Left lung (tissue), 10 donors: ENCODE measurements around the gene TRPT1. TPM values are rescaled to one million over a fixed set of nuclear protein-coding genes. Genes with fewer than 3 reads are reported as not detected.

Experiments
- ATAC-seq: fragments of 200-7000 bp; cut with Tn5 transposase; one replicate; pipeline ENCODE4 v1.9.1; 2020; ENCODE audit warnings: moderate library complexity
- DNase-seq, 4 donors: peaks; one replicate each; pipeline ENCODE4 v3.0.0-alpha.2; 2013 to 2020
- H3K27ac ChIP-seq, 2 donors: fragments of 200-600 bp; sonication (generic) in 1 of 2; one replicate each; pipeline versions ENCODE4 v1.5.0 to v1.8.0; 2020 to 2021
- H3K27me3 ChIP-seq, 2 donors: fragments of 200-600 bp; sonication (generic) in 1 of 2; one replicate each; pipeline versions ENCODE4 v1.5.0 to v1.8.0; 2020 to 2021
- H3K36me3 ChIP-seq, 2 donors: fragments of 200-600 bp; sonication (generic) in 1 of 2; one replicate each; pipeline versions ENCODE4 v1.5.0 to v1.8.0; 2020 to 2021
- H3K4me1 ChIP-seq, 2 donors: fragments of 200-600 bp; one replicate each; pipeline ENCODE4 v1.8.0; 2021
- H3K4me3 ChIP-seq, 2 donors: fragments of 200-600 bp; sonication (generic) in 1 of 2; one replicate each; pipeline versions ENCODE4 v1.5.0 to v1.8.0; 2020 to 2021; ENCODE audit warnings: mild to moderate bottlenecking in 1 of 2
- H3K9me3 ChIP-seq, 2 donors: fragments of 200-600 bp; sonication (generic) in 1 of 2; one replicate each; pipeline versions ENCODE4 v1.5.0 to v1.8.0; 2020 to 2021
- intact Hi-C, 2 donors: fragments of 100-400 bp; cut with DNase I; formaldehyde crosslinking; loops; one replicate each; pipeline versions ENCODE4 v1.11.2 to v1.14.2; 2022
- polyA plus RNA-seq, 6 donors: library from polyadenylated mRNA; unstranded; fragments of 120-200 nt; gene quantifications; one replicate each; pipeline ENCODE4 v1.2.1, GENCODE V29; 2013; ENCODE audit not compliant: insufficient read length in 6 of 6
- total RNA-seq, 2 donors: library from RNA; stranded (reverse); fragmentation: NEBNext Ultra II Directional; extraction: Animal tissue kit (Norgen Biotek cat#: 25700); gene quantifications; one replicate each; pipeline ENCODE4 v1.2.1, GENCODE V29; 2021
- TF ChIP-seq, protein P1 (sequence below), 2 donors: fragments of 200-600 bp; sonication (generic) in 1 of 2; IDR thresholded peaks; one replicate each; pipeline versions ENCODE4 v1.5.0 to v1.8.0; 2021; ENCODE audit warnings: antibody characterized with exemption in 2 of 2
- donor health status: DM: no; HTN: yes; CAD: no.
- donor health status: DM: no; HTN: no; CAD: no.

The TRPT1 gene
- total and polyA plus RNA-seq, 8 donors: 26.3 to 33.2 (median 28.2) TPM

DNA sequence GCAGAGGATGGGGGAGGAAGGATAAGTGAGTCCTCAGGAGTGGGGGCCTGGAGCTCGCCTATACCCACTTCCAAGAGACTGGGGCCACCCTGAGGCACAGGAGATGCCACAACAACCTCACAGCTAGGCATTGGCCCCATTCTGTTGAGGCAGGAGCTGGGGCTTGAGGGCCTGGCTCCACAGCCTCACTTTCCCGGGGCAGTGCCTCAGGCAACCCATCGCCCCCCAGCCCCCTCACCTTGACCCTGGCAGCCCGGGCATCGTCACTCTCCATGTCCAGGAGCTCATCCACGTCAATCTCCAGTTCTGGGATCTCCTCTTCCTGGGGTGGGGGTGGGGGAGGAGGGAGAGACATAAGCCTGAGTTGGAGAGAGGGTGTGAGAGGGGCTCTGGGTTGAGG, 19.0 kb upstream of the TRPT1 start:
- DNase-seq: peak in 1 of 4 donors; percentile 57
- H3K4me3 ChIP-seq: peak overlapping the region in 1 of 2 donors; percentile 77

DNA sequence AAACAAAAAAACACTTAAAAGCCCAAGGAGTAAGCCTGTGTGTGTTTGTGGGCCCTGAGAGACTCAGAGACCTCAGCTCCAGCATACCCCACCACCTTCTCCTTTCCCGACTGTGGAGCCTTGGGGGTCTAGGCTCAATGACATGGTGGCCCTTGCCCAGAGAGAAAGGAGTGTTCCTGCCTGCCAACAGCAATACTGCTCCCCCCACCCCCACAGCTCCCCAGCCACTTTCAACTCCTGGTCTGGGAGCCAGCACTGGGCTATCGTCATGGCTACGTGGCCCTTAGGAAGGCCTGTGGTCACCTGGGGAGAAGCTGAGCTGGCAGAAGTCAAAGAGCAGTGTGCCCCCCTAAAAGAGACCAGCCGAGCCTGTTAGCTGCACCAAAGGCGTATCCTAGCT, 18.1 kb upstream of the TRPT1 start:
- TF ChIP-seq, protein P1, sequence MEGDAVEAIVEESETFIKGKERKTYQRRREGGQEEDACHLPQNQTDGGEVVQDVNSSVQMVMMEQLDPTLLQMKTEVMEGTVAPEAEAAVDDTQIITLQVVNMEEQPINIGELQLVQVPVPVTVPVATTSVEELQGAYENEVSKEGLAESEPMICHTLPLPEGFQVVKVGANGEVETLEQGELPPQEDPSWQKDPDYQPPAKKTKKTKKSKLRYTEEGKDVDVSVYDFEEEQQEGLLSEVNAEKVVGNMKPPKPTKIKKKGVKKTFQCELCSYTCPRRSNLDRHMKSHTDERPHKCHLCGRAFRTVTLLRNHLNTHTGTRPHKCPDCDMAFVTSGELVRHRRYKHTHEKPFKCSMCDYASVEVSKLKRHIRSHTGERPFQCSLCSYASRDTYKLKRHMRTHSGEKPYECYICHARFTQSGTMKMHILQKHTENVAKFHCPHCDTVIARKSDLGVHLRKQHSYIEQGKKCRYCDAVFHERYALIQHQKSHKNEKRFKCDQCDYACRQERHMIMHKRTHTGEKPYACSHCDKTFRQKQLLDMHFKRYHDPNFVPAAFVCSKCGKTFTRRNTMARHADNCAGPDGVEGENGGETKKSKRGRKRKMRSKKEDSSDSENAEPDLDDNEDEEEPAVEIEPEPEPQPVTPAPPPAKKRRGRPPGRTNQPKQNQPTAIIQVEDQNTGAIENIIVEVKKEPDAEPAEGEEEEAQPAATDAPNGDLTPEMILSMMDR (IDR thresholded peaks at IDR 0.05): no peak
- no peaks in the 10 kb centered on the region for H3K27me3 ChIP-seq

More for the DNA sequence above, 19.0 kb upstream of the TRPT1 start:
- peaks cover 14 to 62% of the 10 kb centered on the region in 2 donors for H3K4me1 ChIP-seq
- TF ChIP-seq, protein P1 (IDR thresholded peaks at IDR 0.05): no peak
- H3K27ac ChIP-seq: peak overlapping the region; percentile 68 to 71
- ATAC-seq: no peak
- H3K9me3 ChIP-seq: no peaks in the 10 kb centered on the region
- H3K36me3 ChIP-seq: peaks cover 0 to 20% of the 10 kb centered on the region in 2 donors
- no peaks in the 10 kb centered on the region for H3K27me3 ChIP-seq
- intact Hi-C loops: no loop called here

DNA sequence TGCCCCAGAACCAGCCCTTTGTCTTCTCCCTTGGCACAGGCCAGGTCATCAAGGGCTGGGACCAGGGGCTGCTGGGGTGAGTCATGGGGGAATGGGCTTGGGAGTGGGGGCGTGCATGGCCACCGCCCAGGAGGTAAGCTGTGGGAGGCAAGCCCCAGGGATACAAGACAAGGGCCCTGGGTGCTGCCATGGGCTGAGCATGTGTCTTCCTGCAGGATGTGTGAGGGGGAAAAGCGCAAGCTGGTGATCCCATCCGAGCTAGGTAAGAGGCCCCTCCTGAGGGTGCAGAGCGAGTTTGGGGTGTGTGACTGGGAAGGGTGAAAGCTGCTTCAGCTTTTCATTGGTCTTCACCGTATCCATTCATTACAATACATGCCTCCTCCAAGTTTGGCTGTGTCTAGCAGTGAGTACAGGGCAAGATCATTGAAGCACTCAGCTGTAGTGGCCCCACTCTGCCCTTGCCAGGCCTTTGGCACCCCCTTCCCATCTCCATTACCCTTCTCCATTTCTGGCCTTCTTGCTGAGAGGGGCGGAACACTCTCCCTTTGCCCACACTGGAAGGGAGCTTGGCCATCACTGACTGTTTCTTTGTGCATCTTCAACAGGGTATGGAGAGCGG, 17.4 kb upstream of the TRPT1 start:
- H3K4me1 ChIP-seq: peaks cover 14 to 78% of the 10 kb centered on the region in 2 donors
- ATAC-seq (no peak), DNase-seq (peak in 1 of 4 donors; percentile 49)
- intact Hi-C loops: no loop called here
- peaks cover 0 to 27% of the 10 kb centered on the region in 2 donors for H3K36me3 ChIP-seq
- no peaks in the 10 kb centered on the region for H3K9me3 ChIP-seq
- TF ChIP-seq, protein P1 (IDR thresholded peaks at IDR 0.05): no peak
- H3K27me3 ChIP-seq: no peaks in the 10 kb centered on the region
- no peak overlapping the region for H3K27ac ChIP-seq
- H3K4me3 ChIP-seq: peak overlapping the region in 1 of 2 donors; percentile 82

More for the DNA sequence above, 18.1 kb upstream of the TRPT1 start:
- H3K27ac ChIP-seq: no peak overlapping the region
- DNase-seq (no peak), ATAC-seq (no peak)
- H3K9me3 ChIP-seq: no peaks in the 10 kb centered on the region
- H3K4me1 ChIP-seq: peaks cover 14 to 71% of the 10 kb centered on the region in 2 donors
- intact Hi-C loops: no loop called here
- H3K4me3 ChIP-seq: no peak overlapping the region
- H3K36me3 ChIP-seq: peaks cover 0 to 20% of the 10 kb centered on the region in 2 donors

DNA sequence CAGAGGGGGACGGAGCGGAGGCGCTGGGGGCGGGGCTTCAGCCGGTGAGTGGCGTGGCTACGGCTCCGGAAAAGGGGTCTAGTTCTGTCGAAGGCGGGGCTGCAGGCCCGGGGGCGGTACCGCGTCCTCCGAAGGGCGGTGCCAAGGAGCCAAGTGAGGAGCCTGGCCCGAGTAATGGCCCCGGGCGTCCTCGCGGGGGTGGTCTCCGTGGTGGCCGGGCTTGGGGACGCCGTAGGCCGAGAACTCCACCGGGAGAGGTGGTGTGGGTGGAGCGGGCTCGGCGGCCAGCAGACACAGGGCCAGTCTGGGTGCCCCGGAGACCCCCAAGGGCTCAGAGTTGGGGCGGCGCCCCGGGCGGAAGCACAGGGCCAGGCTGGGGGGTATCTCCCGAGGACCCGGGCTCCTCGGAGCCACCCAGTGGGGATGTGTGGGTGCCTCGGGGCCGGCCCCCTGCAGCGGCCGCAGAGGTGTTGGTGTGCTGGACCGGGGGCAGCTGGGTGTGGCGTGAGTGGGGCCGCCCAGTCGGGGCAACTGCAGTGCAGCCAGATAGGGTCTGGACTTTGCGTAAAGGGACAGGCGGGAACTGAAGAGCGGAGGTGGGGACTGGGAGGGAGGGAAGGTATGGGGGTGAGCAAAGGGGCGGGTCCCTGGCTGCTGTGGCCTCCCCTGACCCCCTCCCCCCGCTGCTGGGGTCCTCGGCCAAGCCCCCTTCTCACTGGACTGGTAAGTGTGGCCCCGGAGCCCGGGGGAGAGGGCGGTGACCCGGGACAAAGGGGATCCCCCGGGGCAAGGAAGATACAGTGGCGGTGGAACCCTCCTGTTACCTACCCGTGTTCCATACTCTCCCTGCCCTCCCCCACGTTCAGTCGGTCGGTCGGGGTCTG, 15.7 kb upstream of the TRPT1 start:
- intact Hi-C loops: no loop called here
- Histone ChIP-seq H3K4me1 (peaks cover 20 to 82% of the 10 kb centered on the region in 2 donors), H3K27me3 (no peaks in the 10 kb centered on the region), H3K4me3 (peak overlapping the region; percentile 79 to 82), H3K36me3 (peaks cover 0 to 34% of the 10 kb centered on the region in 2 donors), H3K27ac (peak overlapping the region; percentile 82 to 98), H3K9me3 (no peaks in the 10 kb centered on the region)
- ATAC-seq (peak; percentile 4), DNase-seq (peak in 1 of 4 donors; percentile 43)
- TF ChIP-seq, protein P1 (IDR thresholded peaks at IDR 0.05): no peak

DNA sequence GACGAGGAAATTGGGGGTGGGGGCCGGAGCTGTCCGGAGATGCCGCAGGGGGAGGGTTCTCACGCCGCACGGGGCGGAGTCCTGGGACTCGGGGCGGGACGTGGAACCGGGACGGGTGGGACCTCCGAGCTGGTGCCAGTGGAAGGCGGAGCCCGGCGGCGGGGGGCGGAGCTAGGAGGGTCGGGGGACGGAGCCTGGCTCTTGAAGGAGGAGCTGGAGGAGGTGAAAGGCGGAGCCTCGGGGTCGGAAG, 15.2 kb upstream of the TRPT1 start:
- Histone ChIP-seq H3K27ac (peak overlapping the region; percentile 98 to 100), H3K27me3 (no peaks in the 10 kb centered on the region), H3K36me3 (peaks cover 0 to 34% of the 10 kb centered on the region in 2 donors), H3K4me1 (peaks cover 20 to 85% of the 10 kb centered on the region in 2 donors), H3K4me3 (peak overlapping the region; percentile 42 to 82), H3K9me3 (no peaks in the 10 kb centered on the region)
- ATAC-seq: peak; percentile 86
- intact Hi-C loops: no loop called here
- TF ChIP-seq, protein P1 (IDR thresholded peaks at IDR 0.05): no peak
- DNase-seq: peak; percentile 100
